C4-2B (cell line): ENCODE data around the gene LILRB2.
"Not testable (repeated sequence)": the region's sequence is repeated elsewhere in the genome, so short reads cannot be mapped to it uniquely, and the experiment has no call there.

Source experiments
- ZFX ChIP-seq: fragments of 450-650 bp; IDR thresholded peaks from 2 replicates; pipeline ENCODE4 v1.6.1; 2017
- TF ChIP-seq, protein P1 (sequence below): fragments of 450-650 bp; conservative IDR thresholded peaks from 2 replicates; pipeline ENCODE4 v1.5.1; 2017; ENCODE audit warnings: mild to moderate bottlenecking

DNA sequence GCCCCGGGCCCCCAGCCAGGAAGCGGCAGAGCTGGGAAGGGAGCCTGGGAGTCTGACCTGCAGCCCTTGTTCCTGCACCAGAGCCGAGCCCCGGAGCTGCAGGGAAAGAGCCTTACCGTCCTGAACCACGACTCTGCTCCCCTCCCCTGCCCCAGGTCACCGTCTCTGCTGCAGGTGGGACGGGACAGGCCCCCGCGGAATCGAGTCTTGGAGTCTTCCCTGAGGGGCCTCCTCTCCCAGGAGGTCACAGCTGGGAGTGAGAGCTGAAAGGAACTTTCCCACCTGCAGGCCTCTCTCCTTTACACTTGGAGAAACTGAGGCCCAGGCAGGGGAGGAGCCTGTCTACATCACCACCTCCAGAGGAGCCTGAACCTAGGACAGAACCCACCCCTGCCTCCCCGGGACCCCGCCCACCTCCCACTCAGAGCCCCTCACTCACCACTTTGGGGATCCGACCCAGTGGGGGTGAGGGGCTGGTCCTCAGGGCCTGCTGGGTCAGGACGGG is 3.7 kb downstream of the LILRB2 start:
- TF ChIP-seq, protein P1, sequence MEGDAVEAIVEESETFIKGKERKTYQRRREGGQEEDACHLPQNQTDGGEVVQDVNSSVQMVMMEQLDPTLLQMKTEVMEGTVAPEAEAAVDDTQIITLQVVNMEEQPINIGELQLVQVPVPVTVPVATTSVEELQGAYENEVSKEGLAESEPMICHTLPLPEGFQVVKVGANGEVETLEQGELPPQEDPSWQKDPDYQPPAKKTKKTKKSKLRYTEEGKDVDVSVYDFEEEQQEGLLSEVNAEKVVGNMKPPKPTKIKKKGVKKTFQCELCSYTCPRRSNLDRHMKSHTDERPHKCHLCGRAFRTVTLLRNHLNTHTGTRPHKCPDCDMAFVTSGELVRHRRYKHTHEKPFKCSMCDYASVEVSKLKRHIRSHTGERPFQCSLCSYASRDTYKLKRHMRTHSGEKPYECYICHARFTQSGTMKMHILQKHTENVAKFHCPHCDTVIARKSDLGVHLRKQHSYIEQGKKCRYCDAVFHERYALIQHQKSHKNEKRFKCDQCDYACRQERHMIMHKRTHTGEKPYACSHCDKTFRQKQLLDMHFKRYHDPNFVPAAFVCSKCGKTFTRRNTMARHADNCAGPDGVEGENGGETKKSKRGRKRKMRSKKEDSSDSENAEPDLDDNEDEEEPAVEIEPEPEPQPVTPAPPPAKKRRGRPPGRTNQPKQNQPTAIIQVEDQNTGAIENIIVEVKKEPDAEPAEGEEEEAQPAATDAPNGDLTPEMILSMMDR = not testable (repeated sequence)
- TF ChIP-seq ZFX = not testable (repeated sequence)
